ENCODE measurements around the gene UFL1. TPM values are rescaled to one million over a fixed set of nuclear protein-coding genes. Genes with fewer than 3 reads are reported as not detected.

UFL1 gene
- polyA plus RNA-seq, 1 of the 3 experiments (the other 2 are of a cell fraction): 3.1 TPM

DNA sequence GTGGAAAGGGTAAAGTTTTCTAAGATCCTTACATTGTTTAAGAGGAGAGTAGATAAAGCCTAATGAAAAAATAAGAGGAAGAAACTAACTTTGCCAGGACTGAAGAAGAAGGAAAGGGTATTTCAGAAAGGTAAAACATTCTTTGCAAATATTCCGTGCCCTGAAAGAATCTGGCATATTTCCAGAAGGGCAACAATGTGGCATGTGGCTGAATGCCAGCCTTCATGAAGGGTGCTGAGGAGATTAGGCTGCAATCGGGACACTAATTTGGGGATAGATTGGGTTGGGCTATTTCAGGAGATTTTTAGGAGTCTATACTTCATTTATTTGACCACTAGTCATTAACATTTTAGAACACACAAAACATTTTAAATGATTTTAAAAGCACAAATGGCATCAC is 16.2 kb upstream of the UFL1 start:
- no peaks in the 10 kb centered on the region; the same call in 1 of the 2 replicates for H3K9me3 ChIP-seq
- DNase-seq: no peak
- no peaks in the 10 kb centered on the region for H3K36me3 ChIP-seq (replicated peaks in 1 of 2; ENCODE audit: control insufficient read depth in 1 of 2, insufficient read depth in 2 of 2, low read length in 1 of 2)
- CTCF ChIA-PET: no interaction called here
- H3K9ac ChIP-seq: no peak overlapping the region
- H3K27me3 ChIP-seq (ENCODE audit: insufficient read depth): no peaks in the 10 kb centered on the region
- no peaks in the 10 kb centered on the region for H3F3A ChIP-seq (replicated peaks; ENCODE audit: insufficient read depth)
- TF ChIP-seq TCF12 (IDR thresholded peaks at IDR 0.05): no peak
- TF ChIP-seq, protein P1, sequence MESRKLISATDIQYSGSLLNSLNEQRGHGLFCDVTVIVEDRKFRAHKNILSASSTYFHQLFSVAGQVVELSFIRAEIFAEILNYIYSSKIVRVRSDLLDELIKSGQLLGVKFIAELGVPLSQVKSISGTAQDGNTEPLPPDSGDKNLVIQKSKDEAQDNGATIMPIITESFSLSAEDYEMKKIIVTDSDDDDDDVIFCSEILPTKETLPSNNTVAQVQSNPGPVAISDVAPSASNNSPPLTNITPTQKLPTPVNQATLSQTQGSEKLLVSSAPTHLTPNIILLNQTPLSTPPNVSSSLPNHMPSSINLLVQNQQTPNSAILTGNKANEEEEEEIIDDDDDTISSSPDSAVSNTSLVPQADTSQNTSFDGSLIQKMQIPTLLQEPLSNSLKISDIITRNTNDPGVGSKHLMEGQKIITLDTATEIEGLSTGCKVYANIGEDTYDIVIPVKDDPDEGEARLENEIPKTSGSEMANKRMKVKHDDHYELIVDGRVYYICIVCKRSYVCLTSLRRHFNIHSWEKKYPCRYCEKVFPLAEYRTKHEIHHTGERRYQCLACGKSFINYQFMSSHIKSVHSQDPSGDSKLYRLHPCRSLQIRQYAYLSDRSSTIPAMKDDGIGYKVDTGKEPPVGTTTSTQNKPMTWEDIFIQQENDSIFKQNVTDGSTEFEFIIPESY (IDR thresholded peaks at IDR 0.05; ENCODE audit: borderline replicate concordance, low read depth): no peak
- no peak for TF ChIP-seq NRF1 (IDR thresholded peaks at IDR 0.05; ENCODE audit: low read depth, low read length)
- TF ChIP-seq, protein P2, sequence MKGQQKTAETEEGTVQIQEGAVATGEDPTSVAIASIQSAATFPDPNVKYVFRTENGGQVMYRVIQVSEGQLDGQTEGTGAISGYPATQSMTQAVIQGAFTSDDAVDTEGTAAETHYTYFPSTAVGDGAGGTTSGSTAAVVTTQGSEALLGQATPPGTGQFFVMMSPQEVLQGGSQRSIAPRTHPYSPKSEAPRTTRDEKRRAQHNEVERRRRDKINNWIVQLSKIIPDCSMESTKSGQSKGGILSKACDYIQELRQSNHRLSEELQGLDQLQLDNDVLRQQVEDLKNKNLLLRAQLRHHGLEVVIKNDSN (IDR thresholded peaks at IDR 0.05; ENCODE audit: borderline replicate concordance, low read depth): no peak
- no peak for TF ChIP-seq GABPA (IDR thresholded peaks at IDR 0.05; ENCODE audit: low read depth)
- TF ChIP-seq, protein P3, sequence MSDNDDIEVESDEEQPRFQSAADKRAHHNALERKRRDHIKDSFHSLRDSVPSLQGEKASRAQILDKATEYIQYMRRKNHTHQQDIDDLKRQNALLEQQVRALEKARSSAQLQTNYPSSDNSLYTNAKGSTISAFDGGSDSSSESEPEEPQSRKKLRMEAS (IDR thresholded peaks at IDR 0.05; ENCODE audit: low read depth): no peak
- no peak for TF ChIP-seq TAF1 (IDR thresholded peaks at IDR 0.05; ENCODE audit: borderline replicate concordance, low read depth, low read length)
- TF ChIP-seq RXRA (IDR thresholded peaks at IDR 0.05; ENCODE audit: borderline replicate concordance, low read depth): no peak
- H3K79me2 ChIP-seq (ENCODE audit: insufficient read depth): no peaks in the 10 kb centered on the region
- no peaks in the 10 kb centered on the region for H4K20me1 ChIP-seq (ENCODE audit: insufficient read depth)
- POLR2A ChIA-PET: no interaction called here
- no peak overlapping the region for H2AFZ ChIP-seq (ENCODE audit: low read depth)
- WGBS (ENCODE audit: low lambda C conversion rate): 80% methylated on average over 2 of the region's 2 CpGs
- H3K4me2 ChIP-seq: no peak overlapping the region
- H3K4me3 ChIP-seq (ENCODE audit: low read depth in 2 of 2, low read length in 1 of 2): no peak overlapping the region
- H3K9me2 ChIP-seq: no peaks in the 10 kb centered on the region
- H3K27ac ChIP-seq (ENCODE audit: low read depth in 2 of 2, low read length in 1 of 2): no peak overlapping the region
- H3K4me1 ChIP-seq (ENCODE audit: control insufficient read depth in 1 of 2, insufficient read depth in 2 of 2, low read depth in 1 of 2, low read length in 1 of 2): no peaks in the 10 kb centered on the region

DNA sequence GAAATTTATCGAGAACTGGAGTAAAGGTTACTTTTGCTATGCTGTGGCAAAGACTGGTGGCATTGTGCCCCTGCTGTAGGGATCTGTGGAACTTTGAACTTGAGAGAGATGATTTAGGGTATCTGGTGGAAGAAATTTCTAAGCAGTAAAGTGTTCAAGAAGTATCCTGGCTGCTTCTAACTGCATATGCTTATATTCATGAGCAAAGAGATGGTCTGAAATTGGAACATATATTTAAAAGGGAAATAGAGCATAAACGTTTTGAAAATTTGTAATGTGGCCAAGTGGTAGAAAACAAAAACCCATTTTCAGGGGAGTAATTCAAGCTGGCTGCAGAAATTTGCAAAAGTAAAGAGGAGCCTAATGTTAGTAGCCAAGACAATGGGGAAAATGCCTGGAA is 12.3 kb upstream of the UFL1 start:
- Histone ChIP-seq H3K79me2 (ENCODE audit: insufficient read depth) (no peaks in the 10 kb centered on the region), H3K9ac (no peak overlapping the region), H4K20me1 (ENCODE audit: insufficient read depth) (no peaks in the 10 kb centered on the region), H3K27me3 (ENCODE audit: insufficient read depth) (no peaks in the 10 kb centered on the region), H3F3A (replicated peaks; ENCODE audit: insufficient read depth) (no peaks in the 10 kb centered on the region), H3K4me3 (ENCODE audit: low read depth in 2 of 2, low read length in 1 of 2) (no peak overlapping the region), H2AFZ (ENCODE audit: low read depth) (no peak overlapping the region), H3K4me1 (ENCODE audit: control insufficient read depth in 1 of 2, insufficient read depth in 2 of 2, low read depth in 1 of 2, low read length in 1 of 2) (peaks cover 0 to 2% of the 10 kb centered on the region in 2 experiments; a peak in 1 of 4 replicates), H3K4me2 (no peak overlapping the region), H3K36me3 (replicated peaks in 1 of 2; ENCODE audit: control insufficient read depth in 1 of 2, insufficient read depth in 2 of 2, low read length in 1 of 2) (no peaks in the 10 kb centered on the region), H3K27ac (ENCODE audit: low read depth in 2 of 2, low read length in 1 of 2) (no peak overlapping the region), H3K9me3 (no peaks in the 10 kb centered on the region), H3K9me2 (no peaks in the 10 kb centered on the region)
- POLR2A ChIA-PET: no interaction called here
- 50% methylated on average over 2 of the region's 2 CpGs for WGBS (ENCODE audit: low lambda C conversion rate)
- CTCF ChIA-PET: no interaction called here
- no peak for DNase-seq
- no peak for TF ChIP-seq NFIC (IDR thresholded peaks at IDR 0.05; ENCODE audit: borderline replicate concordance)
- TF ChIP-seq, protein P4, sequence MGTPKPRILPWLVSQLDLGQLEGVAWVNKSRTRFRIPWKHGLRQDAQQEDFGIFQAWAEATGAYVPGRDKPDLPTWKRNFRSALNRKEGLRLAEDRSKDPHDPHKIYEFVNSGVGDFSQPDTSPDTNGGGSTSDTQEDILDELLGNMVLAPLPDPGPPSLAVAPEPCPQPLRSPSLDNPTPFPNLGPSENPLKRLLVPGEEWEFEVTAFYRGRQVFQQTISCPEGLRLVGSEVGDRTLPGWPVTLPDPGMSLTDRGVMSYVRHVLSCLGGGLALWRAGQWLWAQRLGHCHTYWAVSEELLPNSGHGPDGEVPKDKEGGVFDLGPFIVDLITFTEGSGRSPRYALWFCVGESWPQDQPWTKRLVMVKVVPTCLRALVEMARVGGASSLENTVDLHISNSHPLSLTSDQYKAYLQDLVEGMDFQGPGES (IDR thresholded peaks at IDR 0.05; ENCODE audit: low read depth, low read length): no peak
- TF ChIP-seq, protein P3 (IDR thresholded peaks at IDR 0.05; ENCODE audit: low read depth): no peak
- TF ChIP-seq MXI1 (IDR thresholded peaks at IDR 0.05; ENCODE audit: low read depth, low read length): no peak
- TF ChIP-seq FOSL2 (IDR thresholded peaks at IDR 0.05; ENCODE audit: borderline replicate concordance, low read depth): no peak
- no peak for TF ChIP-seq GABPA (IDR thresholded peaks at IDR 0.05; ENCODE audit: low read depth)

All from SK-N-SH (cell line).